Thyroid gland (tissue), 4 donors: ENCODE data around the gene LRCH1. TPM values are rescaled to one million over a fixed set of nuclear protein-coding genes. Genes with fewer than 3 reads are reported as not detected.

Experiments
- DNase-seq, 2 donors: peaks; one replicate each; pipeline ENCODE4 v3.0.0-alpha.2; 2019
- H3K27ac ChIP-seq, 3 donors: fragments of 200-600 bp; sonication (generic); 1 replicate in 2 of 3; 2 replicates in 1 of 3; pipeline ENCODE4 v1.5.1; 2016 to 2019; ENCODE audit warnings: mild to moderate bottlenecking in 1 of 3, moderate library complexity in 1 of 3
- H3K27me3 ChIP-seq: fragments of 200-600 bp; sonication (generic); one replicate; pipeline ENCODE4 v1.5.1; 2019
- H3K36me3 ChIP-seq, 2 donors: fragments of 200-600 bp; sonication (generic); one replicate each; pipeline ENCODE4 v1.5.1; 2016 to 2019
- H3K4me1 ChIP-seq, 2 donors: fragments of 200-600 bp; sonication (generic); one replicate each; pipeline ENCODE4 v1.5.1; 2017 to 2019
- H3K4me3 ChIP-seq, 3 donors: fragments of 200-600 bp; sonication (generic); replicated peaks in 1 of 3; 1 replicate in 2 of 3; 2 replicates in 1 of 3; pipeline ENCODE4 v1.5.1; 2016; ENCODE audit warnings: mild to moderate bottlenecking in 1 of 3
- H3K9me3 ChIP-seq: fragments of 200-600 bp; sonication (generic); one replicate; pipeline ENCODE4 v1.5.1; 2017
- POLR2A ChIP-seq, 2 donors: fragments of 450-650 bp; IDR thresholded peaks; one replicate each; pipeline ENCODE4 v1.6.1; 2017; ENCODE audit warnings: antibody characterized with exemption in 2 of 2, mild to moderate bottlenecking in 2 of 2, moderate library complexity in 1 of 2
- WGBS, 2 donors: methylation state at CpG; one replicate each; pipeline ENCODE4 v1.1.5; 2017; 5-methylcytosine and 5-hydroxymethylcytosine counted together
- intact Hi-C: fragments of 100-400 bp; cut with DNase I; formaldehyde crosslinking; loops from one replicate; pipeline ENCODE4 v1.15.1; 2023
- total RNA-seq, 4 donors: library from RNA; depleted of rRNA; stranded (reverse); fragments of >200 nt; gene quantifications; one replicate each; pipeline ENCODE4 v1.2.3, GENCODE V29; 2016
- TF ChIP-seq, protein P1 (sequence below), 6 experiments: fragments of 200-600 bp in 3 of 6; fragments of 450-650 bp in 3 of 6; sonication (generic) in 3 of 6; IDR thresholded peaks; one replicate each; pipeline ENCODE4 v1.5.1; 2016 to 2019; ENCODE audit warnings: antibody characterized with exemption in 6 of 6, mild to moderate bottlenecking in 2 of 6, inconsistent platforms in 1 of 6, moderate library complexity in 1 of 6

The LRCH1 gene
- total RNA-seq, 4 donors from 2014 or later = 13.5 to 19.3 (median 15.9) TPM

DNA sequence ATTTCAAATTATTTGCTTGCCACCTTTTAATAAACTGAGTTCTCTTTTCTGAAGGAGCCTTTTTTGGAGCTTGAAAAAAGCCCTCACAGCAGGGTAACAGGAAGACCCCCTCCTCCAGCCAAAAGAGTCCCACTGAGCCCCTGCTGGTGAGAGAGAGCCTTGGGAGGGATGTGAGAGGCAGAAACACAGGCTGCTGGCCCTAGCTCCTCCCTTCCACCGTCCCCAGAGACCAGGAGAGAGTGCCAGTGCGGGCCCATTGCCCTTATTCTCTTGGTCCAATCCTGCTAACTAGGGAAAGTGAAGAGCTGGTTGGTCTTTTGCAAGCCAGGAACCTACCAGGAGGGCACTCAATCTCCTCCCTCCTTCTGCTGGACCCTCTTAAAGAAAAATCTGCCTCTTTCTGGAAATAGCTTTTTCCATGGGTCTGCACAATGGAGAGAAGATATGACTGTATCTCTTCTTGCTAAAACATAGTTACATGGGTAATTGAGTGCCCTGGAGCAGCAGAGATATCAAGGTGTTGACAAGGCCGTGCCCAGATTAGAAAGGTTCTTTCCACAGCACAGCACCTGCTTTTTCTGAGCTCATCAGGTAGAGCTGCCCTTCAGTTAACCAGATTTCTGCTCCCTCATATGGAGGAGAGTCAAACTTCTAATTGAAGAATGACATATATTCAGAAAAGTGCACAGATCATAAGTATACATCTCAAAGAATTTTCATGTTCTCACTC is 113.9 kb downstream of the LRCH1 start:
- no peaks in the 10 kb centered on the region for H3K9me3 ChIP-seq
- intact Hi-C loops = no loop called here
- H3K4me1 ChIP-seq = peaks cover 0 to 13% of the 10 kb centered on the region in 2 donors
- no peaks in the 10 kb centered on the region for H3K27me3 ChIP-seq
- H3K36me3 ChIP-seq = no peaks in the 10 kb centered on the region
- no peak for DNase-seq
- WGBS, 2 donors = 73 to 75% methylated on average over 3 of the region's 3 CpGs
- no peak overlapping the region for H3K27ac ChIP-seq
- H3K4me3 ChIP-seq = no peak overlapping the region
- no peak for TF ChIP-seq POLR2A (IDR thresholded peaks at IDR 0.05)
- TF ChIP-seq, protein P1, sequence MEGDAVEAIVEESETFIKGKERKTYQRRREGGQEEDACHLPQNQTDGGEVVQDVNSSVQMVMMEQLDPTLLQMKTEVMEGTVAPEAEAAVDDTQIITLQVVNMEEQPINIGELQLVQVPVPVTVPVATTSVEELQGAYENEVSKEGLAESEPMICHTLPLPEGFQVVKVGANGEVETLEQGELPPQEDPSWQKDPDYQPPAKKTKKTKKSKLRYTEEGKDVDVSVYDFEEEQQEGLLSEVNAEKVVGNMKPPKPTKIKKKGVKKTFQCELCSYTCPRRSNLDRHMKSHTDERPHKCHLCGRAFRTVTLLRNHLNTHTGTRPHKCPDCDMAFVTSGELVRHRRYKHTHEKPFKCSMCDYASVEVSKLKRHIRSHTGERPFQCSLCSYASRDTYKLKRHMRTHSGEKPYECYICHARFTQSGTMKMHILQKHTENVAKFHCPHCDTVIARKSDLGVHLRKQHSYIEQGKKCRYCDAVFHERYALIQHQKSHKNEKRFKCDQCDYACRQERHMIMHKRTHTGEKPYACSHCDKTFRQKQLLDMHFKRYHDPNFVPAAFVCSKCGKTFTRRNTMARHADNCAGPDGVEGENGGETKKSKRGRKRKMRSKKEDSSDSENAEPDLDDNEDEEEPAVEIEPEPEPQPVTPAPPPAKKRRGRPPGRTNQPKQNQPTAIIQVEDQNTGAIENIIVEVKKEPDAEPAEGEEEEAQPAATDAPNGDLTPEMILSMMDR (IDR thresholded peaks at IDR 0.05) = no peak

DNA sequence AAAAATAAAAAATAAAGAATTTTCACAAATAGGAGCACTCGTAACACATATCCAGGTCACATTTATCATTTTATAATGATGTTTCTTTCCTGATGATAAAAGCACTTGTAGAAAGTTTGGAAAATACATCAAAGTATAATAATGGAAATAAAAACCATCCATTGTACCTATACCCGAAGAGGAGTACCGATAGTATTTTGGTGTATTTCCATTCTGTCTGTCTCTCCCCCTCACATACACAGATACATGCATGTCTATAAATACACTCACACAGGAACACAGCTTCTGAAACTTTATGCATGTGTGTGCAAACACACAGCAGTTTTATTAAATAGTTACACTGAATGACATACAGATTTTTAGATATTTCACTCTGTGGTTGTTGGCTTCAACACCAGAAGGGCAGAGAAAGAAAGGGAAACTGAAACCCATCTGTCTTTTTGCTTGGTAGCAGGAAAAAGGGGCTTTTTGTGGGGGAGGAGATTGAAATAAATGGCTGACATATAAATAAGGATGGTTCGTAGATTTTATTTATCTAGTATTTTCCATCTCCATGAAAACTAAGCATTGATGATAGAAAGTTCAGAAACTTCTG is 114.8 kb downstream of the LRCH1 start:
- H3K4me1 ChIP-seq = peaks cover 0 to 13% of the 10 kb centered on the region in 2 donors
- H3K9me3 ChIP-seq = no peaks in the 10 kb centered on the region
- DNase-seq = no peak
- H3K27ac ChIP-seq = peak overlapping the region in 2 of 3 donors; percentile 20 to 55
- no peaks in the 10 kb centered on the region for H3K36me3 ChIP-seq
- H3K4me3 ChIP-seq = no peak overlapping the region
- H3K27me3 ChIP-seq = no peaks in the 10 kb centered on the region
- 71 to 81% methylated on average over 4 of the region's 4 CpGs for WGBS, 2 donors
- TF ChIP-seq, protein P1 (IDR thresholded peaks at IDR 0.05) = no peak
- no peak for TF ChIP-seq POLR2A (IDR thresholded peaks at IDR 0.05)
- intact Hi-C loops = no loop called here

DNA sequence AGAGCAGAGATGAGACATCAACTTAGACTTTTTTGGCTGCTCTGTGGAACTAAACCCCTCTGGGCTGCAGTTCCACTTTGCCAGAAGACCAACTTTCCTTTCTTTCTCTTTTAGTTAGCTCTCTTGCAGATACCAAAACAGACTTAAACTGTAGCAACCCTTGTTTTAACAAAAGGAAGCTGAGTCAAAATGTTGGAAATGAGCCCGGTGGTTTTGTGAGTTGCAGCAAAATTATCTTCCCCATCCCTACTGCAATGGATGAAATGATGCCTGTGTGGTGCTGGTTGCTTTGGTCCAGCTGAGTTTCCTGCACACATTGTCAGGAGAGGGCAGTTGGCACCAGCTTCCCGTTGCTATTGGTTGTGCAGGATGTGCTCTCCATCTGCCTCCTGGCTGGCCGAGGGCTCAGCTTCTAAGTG is 115.3 kb downstream of the LRCH1 start:
- intact Hi-C loops = no loop called here
- H3K27me3 ChIP-seq = no peaks in the 10 kb centered on the region
- no peaks in the 10 kb centered on the region for H3K9me3 ChIP-seq
- H3K27ac ChIP-seq = peak overlapping the region in 2 of 3 donors; percentile 20 to 55
- DNase-seq = peak; percentile 17
- TF ChIP-seq, protein P1 (IDR thresholded peaks at IDR 0.05) = no peak
- no peak for TF ChIP-seq POLR2A (IDR thresholded peaks at IDR 0.05)
- H3K4me3 ChIP-seq = no peak overlapping the region
- peaks cover 0 to 12% of the 10 kb centered on the region in 2 donors for H3K4me1 ChIP-seq
- no peaks in the 10 kb centered on the region for H3K36me3 ChIP-seq
- 36 to 37% methylated on average over 3 of the region's 3 CpGs for WGBS, 2 donors

DNA sequence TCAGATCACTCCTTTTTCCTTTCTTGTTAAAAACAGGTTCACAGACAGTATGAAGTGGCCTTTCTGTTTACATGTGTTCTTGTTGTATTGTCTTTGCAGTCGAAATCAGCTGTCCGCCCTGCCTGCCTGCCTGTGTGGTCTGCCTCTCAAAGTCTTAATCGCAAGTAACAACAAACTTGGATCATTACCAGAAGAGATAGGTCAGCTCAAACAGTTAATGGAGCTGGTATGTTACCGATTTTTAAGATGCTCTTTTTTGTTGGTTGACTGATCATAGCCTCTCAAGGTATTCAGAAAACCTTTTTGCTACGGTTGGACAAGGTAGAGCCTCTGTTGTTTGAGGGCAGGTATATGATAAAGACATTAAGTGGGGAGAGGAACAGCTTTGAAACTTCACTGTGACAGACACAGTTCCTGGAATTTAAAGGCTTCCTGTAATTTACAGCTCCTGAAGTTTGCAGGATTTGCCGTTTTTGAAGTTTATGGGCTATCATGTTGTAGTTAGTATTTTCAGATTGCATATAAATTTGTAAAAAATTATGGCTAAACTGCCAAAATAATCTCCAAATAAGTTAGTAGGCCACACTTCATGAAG is 116.1 kb downstream of the LRCH1 start:
- no peaks in the 10 kb centered on the region for H3K9me3 ChIP-seq
- no peak overlapping the region for H3K27ac ChIP-seq
- WGBS, 2 donors = 32 to 48% methylated on average over 6 of the region's 6 CpGs
- intact Hi-C loops = no loop called here
- no peak overlapping the region for H3K4me3 ChIP-seq
- DNase-seq = no peak
- H3K4me1 ChIP-seq = peaks cover 0 to 8% of the 10 kb centered on the region in 2 donors
- TF ChIP-seq POLR2A (IDR thresholded peaks at IDR 0.05) = no peak
- TF ChIP-seq, protein P1 (IDR thresholded peaks at IDR 0.05) = no peak
- H3K27me3 ChIP-seq = no peaks in the 10 kb centered on the region
- H3K36me3 ChIP-seq = no peaks in the 10 kb centered on the region
